ENCODE results near the gene ZNF414.

DNA sequence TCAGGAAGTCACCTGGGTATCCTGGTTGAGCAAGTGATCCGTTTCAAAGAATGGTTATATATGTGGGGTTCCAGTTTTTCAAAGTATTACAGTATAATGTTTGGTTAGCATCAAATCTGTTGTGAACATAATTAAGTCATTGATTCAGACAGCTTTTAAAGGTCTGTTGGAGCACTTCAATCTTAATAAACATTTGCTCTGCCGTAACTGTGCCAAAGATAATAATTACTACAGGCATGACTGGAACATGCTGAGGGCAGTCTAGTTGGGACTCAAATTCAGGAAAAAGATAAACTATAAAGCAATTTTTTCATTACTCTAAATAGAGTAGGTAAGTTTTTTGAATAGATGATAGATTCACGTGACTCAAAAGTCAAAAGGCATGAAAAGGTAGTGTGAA lies 45.8 kb downstream of the ZNF414 start:
- TF ChIP-seq, protein P1, sequence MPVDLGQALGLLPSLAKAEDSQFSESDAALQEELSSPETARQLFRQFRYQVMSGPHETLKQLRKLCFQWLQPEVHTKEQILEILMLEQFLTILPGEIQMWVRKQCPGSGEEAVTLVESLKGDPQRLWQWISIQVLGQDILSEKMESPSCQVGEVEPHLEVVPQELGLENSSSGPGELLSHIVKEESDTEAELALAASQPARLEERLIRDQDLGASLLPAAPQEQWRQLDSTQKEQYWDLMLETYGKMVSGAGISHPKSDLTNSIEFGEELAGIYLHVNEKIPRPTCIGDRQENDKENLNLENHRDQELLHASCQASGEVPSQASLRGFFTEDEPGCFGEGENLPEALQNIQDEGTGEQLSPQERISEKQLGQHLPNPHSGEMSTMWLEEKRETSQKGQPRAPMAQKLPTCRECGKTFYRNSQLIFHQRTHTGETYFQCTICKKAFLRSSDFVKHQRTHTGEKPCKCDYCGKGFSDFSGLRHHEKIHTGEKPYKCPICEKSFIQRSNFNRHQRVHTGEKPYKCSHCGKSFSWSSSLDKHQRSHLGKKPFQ (tag by site-specific recombination; IDR thresholded peaks at IDR 0.05): no peak
- TF ChIP-seq, protein P2, sequence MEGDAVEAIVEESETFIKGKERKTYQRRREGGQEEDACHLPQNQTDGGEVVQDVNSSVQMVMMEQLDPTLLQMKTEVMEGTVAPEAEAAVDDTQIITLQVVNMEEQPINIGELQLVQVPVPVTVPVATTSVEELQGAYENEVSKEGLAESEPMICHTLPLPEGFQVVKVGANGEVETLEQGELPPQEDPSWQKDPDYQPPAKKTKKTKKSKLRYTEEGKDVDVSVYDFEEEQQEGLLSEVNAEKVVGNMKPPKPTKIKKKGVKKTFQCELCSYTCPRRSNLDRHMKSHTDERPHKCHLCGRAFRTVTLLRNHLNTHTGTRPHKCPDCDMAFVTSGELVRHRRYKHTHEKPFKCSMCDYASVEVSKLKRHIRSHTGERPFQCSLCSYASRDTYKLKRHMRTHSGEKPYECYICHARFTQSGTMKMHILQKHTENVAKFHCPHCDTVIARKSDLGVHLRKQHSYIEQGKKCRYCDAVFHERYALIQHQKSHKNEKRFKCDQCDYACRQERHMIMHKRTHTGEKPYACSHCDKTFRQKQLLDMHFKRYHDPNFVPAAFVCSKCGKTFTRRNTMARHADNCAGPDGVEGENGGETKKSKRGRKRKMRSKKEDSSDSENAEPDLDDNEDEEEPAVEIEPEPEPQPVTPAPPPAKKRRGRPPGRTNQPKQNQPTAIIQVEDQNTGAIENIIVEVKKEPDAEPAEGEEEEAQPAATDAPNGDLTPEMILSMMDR (tag by site-specific recombination; IDR thresholded peaks at IDR 0.05): no peak
- TF ChIP-seq, protein P3, sequence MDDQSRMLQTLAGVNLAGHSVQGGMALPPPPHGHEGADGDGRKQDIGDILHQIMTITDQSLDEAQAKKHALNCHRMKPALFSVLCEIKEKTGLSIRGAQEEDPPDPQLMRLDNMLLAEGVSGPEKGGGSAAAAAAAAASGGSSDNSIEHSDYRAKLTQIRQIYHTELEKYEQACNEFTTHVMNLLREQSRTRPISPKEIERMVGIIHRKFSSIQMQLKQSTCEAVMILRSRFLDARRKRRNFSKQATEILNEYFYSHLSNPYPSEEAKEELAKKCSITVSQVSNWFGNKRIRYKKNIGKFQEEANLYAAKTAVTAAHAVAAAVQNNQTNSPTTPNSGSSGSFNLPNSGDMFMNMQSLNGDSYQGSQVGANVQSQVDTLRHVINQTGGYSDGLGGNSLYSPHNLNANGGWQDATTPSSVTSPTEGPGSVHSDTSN (CRISPR knock-in tag; IDR thresholded peaks at IDR 0.05): no peak
- TF ChIP-seq, protein P4, sequence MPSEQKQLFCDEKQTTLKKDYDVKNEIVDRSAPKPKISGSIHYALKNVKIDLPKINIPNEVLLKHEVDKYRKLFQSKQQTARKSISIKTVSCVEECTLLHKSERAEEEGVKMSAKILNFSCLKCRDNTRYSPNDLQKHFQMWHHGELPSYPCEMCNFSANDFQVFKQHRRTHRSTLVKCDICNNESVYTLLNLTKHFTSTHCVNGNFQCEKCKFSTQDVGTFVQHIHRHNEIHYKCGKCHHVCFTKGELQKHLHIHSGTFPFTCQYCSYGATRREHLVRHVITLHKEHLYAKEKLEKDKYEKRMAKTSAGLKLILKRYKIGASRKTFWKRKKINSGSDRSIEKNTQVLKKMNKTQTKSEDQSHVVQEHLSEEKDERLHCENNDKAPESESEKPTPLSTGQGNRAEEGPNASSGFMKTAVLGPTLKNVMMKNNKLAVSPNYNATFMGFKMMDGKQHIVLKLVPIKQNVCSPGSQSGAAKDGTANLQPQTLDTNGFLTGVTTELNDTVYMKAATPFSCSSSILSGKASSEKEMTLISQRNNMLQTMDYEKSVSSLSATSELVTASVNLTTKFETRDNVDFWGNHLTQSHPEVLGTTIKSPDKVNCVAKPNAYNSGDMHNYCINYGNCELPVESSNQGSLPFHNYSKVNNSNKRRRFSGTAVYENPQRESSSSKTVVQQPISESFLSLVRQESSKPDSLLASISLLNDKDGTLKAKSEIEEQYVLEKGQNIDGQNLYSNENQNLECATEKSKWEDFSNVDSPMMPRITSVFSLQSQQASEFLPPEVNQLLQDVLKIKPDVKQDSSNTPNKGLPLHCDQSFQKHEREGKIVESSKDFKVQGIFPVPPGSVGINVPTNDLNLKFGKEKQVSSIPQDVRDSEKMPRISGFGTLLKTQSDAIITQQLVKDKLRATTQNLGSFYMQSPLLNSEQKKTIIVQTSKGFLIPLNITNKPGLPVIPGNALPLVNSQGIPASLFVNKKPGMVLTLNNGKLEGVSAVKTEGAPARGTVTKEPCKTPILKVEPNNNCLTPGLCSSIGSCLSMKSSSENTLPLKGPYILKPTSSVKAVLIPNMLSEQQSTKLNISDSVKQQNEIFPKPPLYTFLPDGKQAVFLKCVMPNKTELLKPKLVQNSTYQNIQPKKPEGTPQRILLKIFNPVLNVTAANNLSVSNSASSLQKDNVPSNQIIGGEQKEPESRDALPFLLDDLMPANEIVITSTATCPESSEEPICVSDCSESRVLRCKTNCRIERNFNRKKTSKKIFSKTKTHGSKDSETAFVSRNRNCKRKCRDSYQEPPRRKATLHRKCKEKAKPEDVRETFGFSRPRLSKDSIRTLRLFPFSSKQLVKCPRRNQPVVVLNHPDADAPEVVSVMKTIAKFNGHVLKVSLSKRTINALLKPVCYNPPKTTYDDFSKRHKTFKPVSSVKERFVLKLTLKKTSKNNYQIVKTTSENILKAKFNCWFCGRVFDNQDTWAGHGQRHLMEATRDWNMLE (tag by site-specific recombination; conservative IDR thresholded peaks at IDR 0.05; ENCODE audit: low read depth): no peak
- TF ChIP-seq, protein P5, sequence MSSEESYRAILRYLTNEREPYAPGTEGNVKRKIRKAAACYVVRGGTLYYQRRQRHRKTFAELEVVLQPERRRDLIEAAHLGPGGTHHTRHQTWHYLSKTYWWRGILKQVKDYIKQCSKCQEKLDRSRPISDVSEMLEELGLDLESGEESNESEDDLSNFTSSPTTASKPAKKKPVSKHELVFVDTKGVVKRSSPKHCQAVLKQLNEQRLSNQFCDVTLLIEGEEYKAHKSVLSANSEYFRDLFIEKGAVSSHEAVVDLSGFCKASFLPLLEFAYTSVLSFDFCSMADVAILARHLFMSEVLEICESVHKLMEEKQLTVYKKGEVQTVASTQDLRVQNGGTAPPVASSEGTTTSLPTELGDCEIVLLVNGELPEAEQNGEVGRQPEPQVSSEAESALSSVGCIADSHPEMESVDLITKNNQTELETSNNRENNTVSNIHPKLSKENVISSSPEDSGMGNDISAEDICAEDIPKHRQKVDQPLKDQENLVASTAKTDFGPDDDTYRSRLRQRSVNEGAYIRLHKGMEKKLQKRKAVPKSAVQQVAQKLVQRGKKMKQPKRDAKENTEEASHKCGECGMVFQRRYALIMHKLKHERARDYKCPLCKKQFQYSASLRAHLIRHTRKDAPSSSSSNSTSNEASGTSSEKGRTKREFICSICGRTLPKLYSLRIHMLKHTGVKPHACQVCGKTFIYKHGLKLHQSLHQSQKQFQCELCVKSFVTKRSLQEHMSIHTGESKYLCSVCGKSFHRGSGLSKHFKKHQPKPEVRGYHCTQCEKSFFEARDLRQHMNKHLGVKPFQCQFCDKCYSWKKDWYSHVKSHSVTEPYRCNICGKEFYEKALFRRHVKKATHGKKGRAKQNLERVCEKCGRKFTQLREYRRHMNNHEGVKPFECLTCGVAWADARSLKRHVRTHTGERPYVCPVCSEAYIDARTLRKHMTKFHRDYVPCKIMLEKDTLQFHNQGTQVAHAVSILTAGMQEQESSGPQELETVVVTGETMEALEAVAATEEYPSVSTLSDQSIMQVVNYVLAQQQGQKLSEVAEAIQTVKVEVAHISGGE (tag by site-specific recombination; conservative IDR thresholded peaks at IDR 0.05; ENCODE audit: low read depth): no peak
- TF ChIP-seq ZNF2 (tag by site-specific recombination; IDR thresholded peaks at IDR 0.05) (no peak), ZNF10 (tag by site-specific recombination; IDR thresholded peaks at IDR 0.05) (no peak)
